H9 (cell line): ENCODE measurements around the gene DENND11. TPM values are rescaled to one million over a fixed set of nuclear protein-coding genes. Genes with fewer than 3 reads are reported as not detected.

Experiments used
- DNase-seq: peaks from one replicate; pipeline ENCODE4 v3.0.0-alpha.2; 2017
- H2AFZ ChIP-seq: one replicate; pipeline ENCODE4 v1.6.1; 2013; ENCODE audit warnings: mild to moderate bottlenecking, low read length, control low read depth, moderate library complexity
- H2AK5ac ChIP-seq: 2 replicates; pipeline ENCODE4 v1.6.1; 2013; ENCODE audit warnings: low read length, control low read depth, mixed read lengths; ENCODE audit not compliant: insufficient read length
- H2BK120ac ChIP-seq: one replicate; pipeline ENCODE4 v1.6.1; 2013; ENCODE audit warnings: low read depth, mild to moderate bottlenecking, low read length, control low read depth, inconsistent platforms; ENCODE audit not compliant: poor library complexity, severe bottlenecking
- H2BK12ac ChIP-seq: 2 replicates; pipeline ENCODE4 v1.6.1; 2013; ENCODE audit warnings: low read length, control low read depth, mixed read lengths, low read depth; ENCODE audit not compliant: insufficient read length
- H2BK15ac ChIP-seq: 2 replicates; pipeline ENCODE4 v1.6.1; 2013; ENCODE audit warnings: low read depth, low read length, control low read depth
- H2BK20ac ChIP-seq: one replicate; pipeline ENCODE4 v1.6.1; 2013; ENCODE audit warnings: low read depth, mild to moderate bottlenecking, low read length, control low read depth, inconsistent platforms; ENCODE audit not compliant: poor library complexity, severe bottlenecking
- H2BK5ac ChIP-seq: 2 replicates; pipeline ENCODE4 v1.6.1; 2013; ENCODE audit warnings: low read length, control low read depth, mixed read lengths; ENCODE audit not compliant: insufficient read length
- H3K14ac ChIP-seq: 2 replicates; pipeline ENCODE4 v1.6.1; 2013; ENCODE audit warnings: low read length, control low read depth; ENCODE audit not compliant: insufficient read depth
- H3K18ac ChIP-seq: 2 replicates; pipeline ENCODE4 v1.6.1; 2013; ENCODE audit warnings: low read depth, mild to moderate bottlenecking, mixed read lengths, low read length, control low read depth; ENCODE audit not compliant: insufficient read length
- H3K23ac ChIP-seq: 2 replicates; pipeline ENCODE4 v1.6.1; 2013; ENCODE audit warnings: low read length, control low read depth, mixed read lengths, low read depth; ENCODE audit not compliant: insufficient read length
- H3K23me2 ChIP-seq: 2 replicates; pipeline ENCODE4 v1.6.1; 2013; ENCODE audit warnings: low read depth, mild to moderate bottlenecking, mixed read lengths, low read length, control low read depth; ENCODE audit not compliant: insufficient read length, poor library complexity, severe bottlenecking
- H3K27ac ChIP-seq: 2 replicates; pipeline ENCODE4 v1.5.1; 2013; ENCODE audit warnings: low read length, control low read depth, mixed read lengths, low read depth; ENCODE audit not compliant: insufficient read length
- H3K27me3 ChIP-seq: 2 replicates; pipeline ENCODE4 v1.6.1; 2013; ENCODE audit warnings: low read length, control low read depth, inconsistent platforms; ENCODE audit not compliant: insufficient read depth
- H3K4ac ChIP-seq: 2 replicates; pipeline ENCODE4 v1.6.1; 2013; ENCODE audit warnings: low read depth, mild to moderate bottlenecking, control low read depth, inconsistent platforms, low read length, moderate library complexity
- H3K4me1 ChIP-seq: 2 replicates; pipeline ENCODE4 v1.6.1; 2013; ENCODE audit warnings: low read length, control low read depth, inconsistent platforms; ENCODE audit not compliant: insufficient read depth
- H3K4me2 ChIP-seq: 2 replicates; pipeline ENCODE4 v1.6.1; 2013; ENCODE audit warnings: low read length, control low read depth, mixed read lengths; ENCODE audit not compliant: insufficient read length, insufficient read depth
- H3K56ac ChIP-seq: 2 replicates; pipeline ENCODE4 v1.6.1; 2013; ENCODE audit warnings: low read depth, mild to moderate bottlenecking, mixed read lengths, low read length, control low read depth; ENCODE audit not compliant: insufficient read length
- H3K79me1 ChIP-seq: 2 replicates; pipeline ENCODE4 v1.6.1; 2013; ENCODE audit warnings: low read depth, mild to moderate bottlenecking, moderate library complexity, low read length, control low read depth, inconsistent platforms; ENCODE audit not compliant: insufficient read depth, poor library complexity, severe bottlenecking
- H3K79me2 ChIP-seq: 2 replicates; pipeline ENCODE4 v1.6.1; 2013; ENCODE audit warnings: low read length, control low read depth, inconsistent platforms; ENCODE audit not compliant: insufficient read depth
- H3K9ac ChIP-seq: 2 replicates; pipeline ENCODE4 v1.6.1; 2013; ENCODE audit warnings: low read length, control low read depth, mixed read lengths; ENCODE audit not compliant: insufficient read length; ENCODE audit errors: extremely low read depth
- H3K9me3 ChIP-seq: one replicate; pipeline ENCODE4 v1.6.1; 2013; ENCODE audit warnings: low read depth, low read length, inconsistent platforms; ENCODE audit not compliant: control insufficient read depth
- H3T11ph ChIP-seq: one replicate; pipeline ENCODE4 v1.6.1; 2013; ENCODE audit warnings: mild to moderate bottlenecking, low read length, control low read depth, inconsistent platforms
- H4K20me1 ChIP-seq: one replicate; pipeline ENCODE4 v1.6.1; 2013; ENCODE audit not compliant: control insufficient read depth, insufficient read length, insufficient read depth
- H4K5ac ChIP-seq: 2 replicates; pipeline ENCODE4 v1.6.1; 2013; ENCODE audit warnings: low read depth, mild to moderate bottlenecking, mixed read lengths, low read length, control low read depth; ENCODE audit not compliant: insufficient read length
- H4K8ac ChIP-seq: replicated peaks from 2 replicates; pipeline ENCODE4 v1.6.1; 2013; ENCODE audit warnings: low read length, control low read depth, mixed read lengths, low read depth; ENCODE audit not compliant: insufficient read length
- H4K91ac ChIP-seq: 2 replicates; pipeline ENCODE4 v1.6.1; 2013; ENCODE audit warnings: low read depth, mild to moderate bottlenecking, moderate library complexity, mixed read lengths, low read length, control low read depth; ENCODE audit not compliant: insufficient read length
- H3K27ac Mint-ChIP-seq, 3 experiments: 2 replicates in 2 of 3; 3 replicates in 1 of 3; pipeline ENCODE4 v1.8.0; 2020 to 2021; ENCODE audit warnings: mixed read lengths in 3 of 3, mild to moderate bottlenecking in 1 of 3, moderate library complexity in 1 of 3
- H3K27me3 Mint-ChIP-seq: 2 replicates; pipeline ENCODE4 v1.8.0; 2021; ENCODE audit warnings: low read depth, mild to moderate bottlenecking, moderate library complexity, mixed read lengths
- H3K36me3 Mint-ChIP-seq, 3 experiments: 2 replicates in 2 of 3; 3 replicates in 1 of 3; pipeline ENCODE4 v1.8.0; 2020 to 2021; ENCODE audit warnings: low read depth in 3 of 3, mixed read lengths in 3 of 3; ENCODE audit not compliant: insufficient read depth in 1 of 3
- H3K4me1 Mint-ChIP-seq, 2 experiments: 2 replicates each; pipeline ENCODE4 v1.8.0; 2020; ENCODE audit warnings: mixed read lengths in 2 of 2
- H3K4me3 Mint-ChIP-seq, 2 experiments: 2 replicates in 1 of 2; 3 replicates in 1 of 2; pipeline ENCODE4 v1.8.0; 2020 to 2021; ENCODE audit warnings: mild to moderate bottlenecking in 2 of 2, mixed read lengths in 2 of 2, moderate library complexity in 1 of 2
- H3K9me3 Mint-ChIP-seq, 2 experiments: 2 replicates in 1 of 2; 3 replicates in 1 of 2; pipeline ENCODE4 v1.8.0; 2020; ENCODE audit warnings: mild to moderate bottlenecking in 2 of 2, mixed read lengths in 2 of 2, moderate library complexity in 1 of 2
- WGBS: extraction: QIAGEN DNeasy Blood & Tissue Kit; methylation state at CpG from one replicate; pipeline ENCODE4 v1.1.7; 2013; ENCODE audit warnings: missing lambda C conversion rate, low lambda C conversion rate, mixed read lengths; ENCODE audit not compliant: insufficient read length; ENCODE audit errors: extremely low coverage; 5-methylcytosine and 5-hydroxymethylcytosine counted together
- total RNA-seq: library from RNA; stranded (reverse); gene quantifications from 2 replicates; pipeline ENCODE4 v1.2.1, GENCODE V29; 2021
- TF ChIP-seq, protein P1 (sequence below): fragments of 200-600 bp; sonication (generic); conservative IDR thresholded peaks from 3 replicates; pipeline ENCODE4 v1.8.0; 2021; ENCODE audit warnings: antibody characterized with exemption, mild to moderate bottlenecking

The DENND11 gene
- total RNA-seq, 1 experiment from 2014 or later, result 21.9 TPM

DNA sequence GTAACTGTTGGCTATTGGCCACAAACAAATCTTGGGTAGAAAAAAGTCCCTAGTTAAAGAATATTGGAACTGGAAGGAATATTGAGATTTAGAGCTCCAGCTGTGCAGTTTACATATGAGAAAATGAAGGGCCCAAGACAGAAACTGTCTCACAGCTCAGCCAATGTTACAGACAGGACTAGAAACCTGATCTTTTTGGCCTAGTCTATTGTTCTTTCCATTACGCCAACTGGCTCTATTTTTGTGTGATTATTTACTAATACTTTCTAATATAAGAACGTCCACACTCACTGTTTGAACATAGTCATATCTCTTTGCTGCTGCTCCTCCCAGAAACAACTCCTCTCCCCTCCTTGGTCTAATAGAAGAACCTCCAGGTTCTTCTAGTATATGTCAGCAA lies 7.4 kb upstream of the DENND11 start:
- Histone ChIP-seq H3K4ac (no peak overlapping the region), H3K27me3 (no peaks in the 10 kb centered on the region), H2AFZ (no peak overlapping the region), H2BK120ac (no peak overlapping the region), H4K8ac (no peak overlapping the region), H3K27ac (no peak overlapping the region), H3K9me3 (no peaks in the 10 kb centered on the region), H2BK20ac (no peak overlapping the region), H3K4me1 (peaks cover 8% of the 10 kb centered on the region; the same call in 1 of the 2 replicates), H4K20me1 (no peaks in the 10 kb centered on the region), H4K91ac (no peak overlapping the region), H3T11ph (no peak overlapping the region), H4K5ac (no peak overlapping the region), H3K56ac (no peak overlapping the region), H3K79me2 (no peaks in the 10 kb centered on the region), H2AK5ac (no peak overlapping the region), H2BK12ac (no peak overlapping the region), H3K18ac (no peak overlapping the region), H3K14ac (no peak overlapping the region), H3K23ac (no peak overlapping the region), H3K23me2 (no peaks in the 10 kb centered on the region), H3K4me2 (no peak overlapping the region), H3K79me1 (no peaks in the 10 kb centered on the region), H3K9ac (no peak overlapping the region), H2BK5ac (no peak overlapping the region), H2BK15ac (no peak overlapping the region)
- DNase-seq, result no peak
- Mint-ChIP-seq H3K27me3 (peaks cover 7% of the 10 kb centered on the region), H3K9me3 (no peaks in the 10 kb centered on the region), H3K4me3 (no peak overlapping the region), H3K4me1 (peaks cover 34 to 41% of the 10 kb centered on the region in 2 experiments), H3K36me3 (no peaks in the 10 kb centered on the region), H3K27ac (no peak overlapping the region)
- TF ChIP-seq, protein P1, sequence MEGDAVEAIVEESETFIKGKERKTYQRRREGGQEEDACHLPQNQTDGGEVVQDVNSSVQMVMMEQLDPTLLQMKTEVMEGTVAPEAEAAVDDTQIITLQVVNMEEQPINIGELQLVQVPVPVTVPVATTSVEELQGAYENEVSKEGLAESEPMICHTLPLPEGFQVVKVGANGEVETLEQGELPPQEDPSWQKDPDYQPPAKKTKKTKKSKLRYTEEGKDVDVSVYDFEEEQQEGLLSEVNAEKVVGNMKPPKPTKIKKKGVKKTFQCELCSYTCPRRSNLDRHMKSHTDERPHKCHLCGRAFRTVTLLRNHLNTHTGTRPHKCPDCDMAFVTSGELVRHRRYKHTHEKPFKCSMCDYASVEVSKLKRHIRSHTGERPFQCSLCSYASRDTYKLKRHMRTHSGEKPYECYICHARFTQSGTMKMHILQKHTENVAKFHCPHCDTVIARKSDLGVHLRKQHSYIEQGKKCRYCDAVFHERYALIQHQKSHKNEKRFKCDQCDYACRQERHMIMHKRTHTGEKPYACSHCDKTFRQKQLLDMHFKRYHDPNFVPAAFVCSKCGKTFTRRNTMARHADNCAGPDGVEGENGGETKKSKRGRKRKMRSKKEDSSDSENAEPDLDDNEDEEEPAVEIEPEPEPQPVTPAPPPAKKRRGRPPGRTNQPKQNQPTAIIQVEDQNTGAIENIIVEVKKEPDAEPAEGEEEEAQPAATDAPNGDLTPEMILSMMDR, result no peak
- no CpG with 5 or more reads among the region's 2 CpGs for WGBS
